HUES48 (cell line): ENCODE data around the gene TUBE1.

ENCODE experiments used
- H3K27ac ChIP-seq: one replicate; pipeline ENCODE4 v1.7.0; 2013; ENCODE audit warnings: low read depth, low read length, inconsistent platforms
- H3K27me3 ChIP-seq: 2 replicates; pipeline ENCODE4 v1.6.1; 2013; ENCODE audit warnings: mild to moderate bottlenecking, low read length; ENCODE audit not compliant: control insufficient read depth, insufficient read depth
- H3K36me3 ChIP-seq: 2 replicates; pipeline ENCODE4 v1.6.1; 2013; ENCODE audit warnings: low read length; ENCODE audit not compliant: control insufficient read depth, insufficient read depth
- H3K4me1 ChIP-seq: 2 replicates; pipeline ENCODE4 v1.6.1; 2013; ENCODE audit warnings: mild to moderate bottlenecking, low read length; ENCODE audit not compliant: control insufficient read depth, insufficient read depth
- H3K4me3 ChIP-seq: 2 replicates; pipeline ENCODE4 v1.5.1; 2013; ENCODE audit warnings: mild to moderate bottlenecking, low read depth, low read length
- H3K9ac ChIP-seq: 2 replicates; pipeline ENCODE4 v1.6.1; 2013; ENCODE audit warnings: mild to moderate bottlenecking, low read depth, low read length, moderate library complexity
- H3K9me3 ChIP-seq: 2 replicates; pipeline ENCODE4 v1.6.1; 2013; ENCODE audit warnings: low read length; ENCODE audit not compliant: control insufficient read depth, insufficient read depth

TUBE1 gene, protein sequence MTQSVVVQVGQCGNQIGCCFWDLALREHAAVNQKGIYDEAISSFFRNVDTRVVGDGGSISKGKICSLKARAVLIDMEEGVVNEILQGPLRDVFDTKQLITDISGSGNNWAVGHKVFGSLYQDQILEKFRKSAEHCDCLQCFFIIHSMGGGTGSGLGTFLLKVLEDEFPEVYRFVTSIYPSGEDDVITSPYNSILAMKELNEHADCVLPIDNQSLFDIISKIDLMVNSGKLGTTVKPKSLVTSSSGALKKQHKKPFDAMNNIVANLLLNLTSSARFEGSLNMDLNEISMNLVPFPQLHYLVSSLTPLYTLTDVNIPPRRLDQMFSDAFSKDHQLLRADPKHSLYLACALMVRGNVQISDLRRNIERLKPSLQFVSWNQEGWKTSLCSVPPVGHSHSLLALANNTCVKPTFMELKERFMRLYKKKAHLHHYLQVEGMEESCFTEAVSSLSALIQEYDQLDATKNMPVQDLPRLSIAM

DNA sequence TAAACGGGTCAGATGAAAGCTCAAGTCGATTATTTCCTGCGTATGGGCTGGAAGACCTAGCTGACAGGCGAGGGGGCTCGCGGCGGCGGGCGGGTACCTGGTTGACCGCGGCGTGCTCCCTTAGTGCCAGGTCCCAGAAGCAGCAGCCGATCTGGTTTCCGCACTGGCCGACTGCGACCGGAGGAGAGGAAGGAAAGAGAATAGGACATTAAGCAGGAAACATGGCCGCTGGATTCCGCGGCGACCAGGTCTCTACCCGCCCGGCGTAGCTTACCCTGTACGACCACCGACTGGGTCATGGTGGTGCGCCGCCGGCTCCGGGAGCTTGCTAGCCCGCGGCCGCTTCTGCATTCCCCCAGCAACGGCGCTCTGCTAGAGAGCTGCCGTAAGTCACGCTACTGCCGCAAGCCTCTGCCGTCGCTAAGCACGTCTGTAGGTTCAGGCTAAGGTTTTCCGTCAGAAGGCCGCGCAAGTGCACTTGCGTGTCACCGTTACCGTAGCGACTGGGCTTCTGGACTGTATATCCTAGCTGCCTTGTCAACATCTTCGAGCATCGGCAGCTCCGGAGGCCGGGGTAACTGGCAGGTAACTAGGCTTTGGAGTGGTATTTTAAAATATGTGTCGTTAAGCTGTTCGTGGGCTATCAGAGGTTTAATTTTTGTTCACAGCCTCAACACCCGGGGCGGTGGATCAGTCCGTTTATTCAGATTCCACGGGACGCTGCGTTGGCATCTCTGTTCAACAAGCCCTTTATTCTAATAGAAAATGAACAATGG, at the start of gene TUBE1, which contains the start of gene FAM229B:
TUBE1 (minus strand) TSS at position 347 of the 776 bp plus-strand sequence; CDS start at position 299, 48 bp downstream.
FAM229B (plus strand) TSS at position 456 of the 776 bp plus-strand sequence. CDS start 11,693 bp downstream, outside the sequence.
- H3K4me3 ChIP-seq, result peak within 1 kb of the TSS; percentile 89
- H3K9ac ChIP-seq, result peak within 1 kb of the TSS; percentile 79
- H3K4me1 ChIP-seq, result peaks cover 9% of the 10 kb centered on the region; the same call in 1 of the 2 replicates
- H3K27ac ChIP-seq, result peak within 1 kb of the TSS; percentile 82
- H3K36me3 ChIP-seq, result peaks cover 20% of the 10 kb centered on the region
- no peaks in the 10 kb centered on the region for H3K9me3 ChIP-seq
- no peaks in the 10 kb centered on the region for H3K27me3 ChIP-seq

- Histone ChIP-seq H3K4me3 (no peak overlapping the region), H3K9ac (no peak overlapping the region), H3K4me1 (no peaks in the 10 kb centered on the region), H3K27ac (no peak overlapping the region), H3K27me3 (no peaks in the 10 kb centered on the region), H3K9me3 (no peaks in the 10 kb centered on the region), H3K36me3 (no peaks in the 10 kb centered on the region)
These were observed 43.6 kb upstream of the TUBE1 start for GRCh38 chr6:112130878-112131277.

- H3K27ac ChIP-seq, result no peak overlapping the region
- no peaks in the 10 kb centered on the region for H3K27me3 ChIP-seq
- H3K4me3 ChIP-seq, result no peak overlapping the region
- no peaks in the 10 kb centered on the region for H3K4me1 ChIP-seq
- no peak overlapping the region for H3K9ac ChIP-seq
- no peaks in the 10 kb centered on the region for H3K36me3 ChIP-seq
- no peaks in the 10 kb centered on the region for H3K9me3 ChIP-seq
These were observed 40.9 kb upstream of the TUBE1 start for GRCh38 chr6:112128208-112128607.

DNA sequence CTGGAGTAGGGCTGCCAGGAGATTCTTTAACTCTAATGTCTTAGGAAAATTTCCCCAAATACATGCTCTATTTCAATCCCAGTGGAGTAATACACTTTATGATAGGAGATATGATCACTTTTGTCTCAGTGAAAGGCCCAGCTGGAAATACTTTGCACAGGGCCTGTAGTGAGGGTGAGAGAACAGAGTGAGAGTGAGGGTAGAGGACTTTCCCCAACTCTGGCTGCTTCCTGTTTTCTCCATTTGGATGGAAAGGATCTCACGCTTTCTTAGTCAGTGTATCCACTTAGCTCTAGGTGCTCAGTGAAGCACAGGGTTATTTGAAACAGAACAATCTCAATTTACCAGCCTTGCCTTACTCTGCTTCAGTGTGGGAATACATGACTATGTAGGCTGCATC, 36.7 kb upstream of the TUBE1 start:
- Histone ChIP-seq H3K4me3 (no peak overlapping the region), H3K27me3 (no peaks in the 10 kb centered on the region), H3K36me3 (no peaks in the 10 kb centered on the region), H3K9me3 (no peaks in the 10 kb centered on the region), H3K4me1 (no peaks in the 10 kb centered on the region), H3K9ac (no peak overlapping the region), H3K27ac (no peak overlapping the region)

- Histone ChIP-seq H3K4me1 (no peaks in the 10 kb centered on the region), H3K9me3 (no peaks in the 10 kb centered on the region), H3K27me3 (no peaks in the 10 kb centered on the region), H3K9ac (no peak overlapping the region), H3K27ac (no peak overlapping the region), H3K4me3 (no peak overlapping the region), H3K36me3 (no peaks in the 10 kb centered on the region)
These were observed 35.5 kb upstream of the TUBE1 start for GRCh38 chr6:112122756-112123155.

- no peaks in the 10 kb centered on the region for H3K36me3 ChIP-seq
- no peak overlapping the region for H3K4me3 ChIP-seq
- H3K9me3 ChIP-seq, result no peaks in the 10 kb centered on the region
These were observed 30.8 kb upstream of the TUBE1 start for GRCh38 chr6:112118034-112118433.

GRCh38 chr6:112117554-112117953, 30.3 kb upstream of the TUBE1 start:
- no peak overlapping the region for H3K9ac ChIP-seq
- no peaks in the 10 kb centered on the region for H3K27me3 ChIP-seq
- H3K36me3 ChIP-seq, result no peaks in the 10 kb centered on the region
- H3K4me3 ChIP-seq, result no peak overlapping the region
- no peak overlapping the region for H3K27ac ChIP-seq
- no peaks in the 10 kb centered on the region for H3K4me1 ChIP-seq
- H3K9me3 ChIP-seq, result no peaks in the 10 kb centered on the region

More at GRCh38 chr6:112118034-112118433, 30.8 kb upstream of the TUBE1 start:
- Histone ChIP-seq H3K9ac (no peak overlapping the region), H3K27me3 (no peaks in the 10 kb centered on the region), H3K4me1 (no peaks in the 10 kb centered on the region), H3K27ac (no peak overlapping the region)

GRCh38 chr6:112116221-112116620, 28.9 kb upstream of the TUBE1 start:
- no peaks in the 10 kb centered on the region for H3K9me3 ChIP-seq
- no peak overlapping the region for H3K27ac ChIP-seq
- no peaks in the 10 kb centered on the region for H3K4me1 ChIP-seq
- H3K36me3 ChIP-seq, result no peaks in the 10 kb centered on the region
- no peak overlapping the region for H3K9ac ChIP-seq
- no peak overlapping the region for H3K4me3 ChIP-seq
- no peaks in the 10 kb centered on the region for H3K27me3 ChIP-seq

DNA sequence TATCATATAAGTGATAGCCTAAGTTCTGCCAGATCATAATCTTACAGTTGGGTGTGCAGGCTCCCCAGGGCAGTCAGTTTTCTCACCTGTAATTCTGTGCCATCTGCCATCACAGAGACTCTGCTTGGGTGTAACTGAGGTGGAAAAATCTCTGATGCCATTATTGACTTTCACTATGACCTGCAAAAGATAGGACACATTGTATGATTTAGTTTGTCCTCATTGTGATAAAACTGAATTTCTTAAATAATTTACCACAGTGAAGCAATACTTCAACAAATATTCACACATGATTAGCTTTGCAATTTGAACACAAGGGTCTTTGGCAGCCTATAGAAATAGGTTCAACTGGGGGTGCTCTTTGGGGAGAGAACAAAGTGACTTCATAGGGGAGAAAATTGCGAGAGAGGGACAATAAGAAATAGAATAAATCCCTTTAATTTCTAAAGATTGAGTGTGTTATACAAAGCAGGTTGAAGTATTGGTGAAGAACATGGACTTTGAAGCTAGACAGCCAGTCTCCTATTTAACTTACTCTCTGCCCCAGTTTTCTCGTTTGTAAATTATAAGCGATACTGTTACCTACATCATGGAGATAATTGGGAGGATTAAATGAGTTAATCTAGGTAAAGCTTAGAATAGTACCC, 27.4 kb upstream of the TUBE1 start:
- H3K27ac ChIP-seq, result no peak overlapping the region
- H3K4me3 ChIP-seq, result no peak overlapping the region
- H3K9ac ChIP-seq, result no peak overlapping the region
- H3K9me3 ChIP-seq, result no peaks in the 10 kb centered on the region
- no peaks in the 10 kb centered on the region for H3K4me1 ChIP-seq
- H3K27me3 ChIP-seq, result no peaks in the 10 kb centered on the region
- H3K36me3 ChIP-seq, result no peaks in the 10 kb centered on the region

DNA sequence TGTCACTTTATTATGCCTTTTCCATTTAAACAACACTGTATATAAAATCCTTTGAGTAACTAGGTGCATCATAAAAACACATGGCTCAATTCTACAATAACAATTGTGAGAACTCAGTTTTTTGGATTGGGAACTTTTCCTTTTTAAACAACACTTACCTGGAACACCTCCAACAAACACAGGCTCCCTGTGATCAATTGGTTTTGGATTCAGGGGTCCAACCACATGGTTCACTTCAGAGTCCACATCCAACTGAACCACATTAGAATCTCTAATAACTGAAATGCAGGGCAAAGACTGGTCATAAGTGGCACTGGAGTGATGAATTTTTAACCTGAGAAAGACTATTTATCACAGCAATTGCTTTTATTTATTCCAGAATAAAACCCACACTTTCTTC, 26.6 kb upstream of the TUBE1 start:
- Histone ChIP-seq H3K36me3 (no peaks in the 10 kb centered on the region), H3K9ac (no peak overlapping the region), H3K9me3 (no peaks in the 10 kb centered on the region), H3K4me1 (no peaks in the 10 kb centered on the region), H3K27ac (no peak overlapping the region), H3K4me3 (no peak overlapping the region), H3K27me3 (no peaks in the 10 kb centered on the region)
